Measurements from ENCODE around the gene NOA1.
"Not testable (repeated sequence)": the region's sequence is repeated elsewhere in the genome, so short reads cannot be mapped to it uniquely, and the experiment has no call there.

NOA1 gene

DNA sequence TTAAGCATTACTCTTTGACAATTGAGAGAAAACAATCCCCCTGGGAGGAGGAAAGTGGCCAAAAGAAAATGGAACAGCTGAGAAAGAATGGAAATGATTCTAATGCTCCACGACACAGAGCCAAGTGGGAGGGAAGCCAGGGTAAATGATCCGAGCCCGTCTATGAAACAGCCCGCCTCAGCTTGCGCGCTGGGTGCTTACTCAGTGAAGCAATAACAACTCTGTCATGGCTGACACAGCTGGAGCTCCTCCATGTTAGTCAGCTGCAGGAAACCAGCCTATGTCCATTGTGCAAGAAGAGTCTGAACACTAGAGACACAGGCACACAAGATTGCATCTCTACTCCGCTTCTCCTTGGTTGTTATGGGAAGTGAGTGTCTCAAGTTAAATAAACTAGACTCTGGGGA is 19.3 kb downstream of the NOA1 start:
- DNase-seq (ENCODE audit: low read depth), result peak; percentile 99

DNA sequence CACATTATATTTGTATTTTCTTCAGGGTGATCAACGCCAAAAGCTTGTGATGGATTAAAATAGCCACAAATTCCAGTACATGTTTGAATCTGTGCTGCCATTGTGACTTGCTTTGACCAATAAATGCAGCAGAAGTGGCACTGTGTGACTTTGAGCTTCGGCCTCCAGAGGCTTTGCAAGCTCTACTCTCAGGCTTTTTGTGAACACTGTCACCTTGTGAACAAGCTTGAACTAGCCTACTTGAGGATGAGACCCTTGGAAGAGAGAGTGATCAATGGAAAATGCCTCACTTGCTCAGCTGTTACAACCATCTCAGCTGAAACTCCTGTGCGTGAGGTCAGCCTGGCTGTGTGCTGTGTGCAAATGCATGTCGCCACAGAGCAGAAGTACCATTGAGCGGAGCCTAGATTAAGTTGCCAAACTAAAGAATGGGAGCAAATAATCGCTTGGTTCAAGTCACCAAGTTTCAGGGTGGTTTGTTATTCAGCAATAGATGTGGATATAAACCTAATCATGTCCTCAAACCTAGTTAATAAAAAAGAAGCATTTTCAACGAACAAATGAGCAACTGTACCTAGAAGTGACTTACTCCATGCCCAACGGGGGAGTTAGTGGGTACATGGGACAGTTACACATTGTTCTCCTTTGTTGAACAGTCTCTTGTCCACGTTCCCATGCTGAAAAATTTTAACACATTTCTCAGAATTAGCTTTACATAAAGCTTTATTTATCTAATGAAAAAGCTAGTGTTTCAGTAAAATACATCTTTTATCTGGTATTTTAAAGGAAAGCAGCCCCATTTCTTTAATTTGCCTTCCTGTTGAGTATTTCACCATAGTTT is 23.5 kb downstream of the NOA1 start:
- DNase-seq (ENCODE audit: low read depth), result no peak

DNA sequence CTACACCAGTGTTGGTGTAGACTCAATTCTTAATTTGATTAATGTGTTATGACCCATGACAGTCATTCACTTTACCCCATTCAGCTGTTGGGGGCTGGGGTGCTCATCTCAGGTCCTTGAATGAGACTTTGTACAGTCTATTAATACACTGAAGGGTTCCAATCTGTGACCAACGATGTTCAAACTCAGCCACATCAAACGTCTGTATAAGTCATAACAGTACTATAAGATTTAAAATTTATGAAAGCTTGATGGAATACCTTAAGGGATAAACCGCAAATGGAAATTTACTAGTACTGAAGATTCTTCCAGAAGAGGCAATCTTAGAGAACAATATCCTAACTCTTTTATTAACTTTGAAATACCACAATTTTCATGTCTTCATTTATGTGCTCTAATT is 36.0 kb downstream of the NOA1 start:
- DNase-seq (ENCODE audit: low read depth), result no peak

DNA sequence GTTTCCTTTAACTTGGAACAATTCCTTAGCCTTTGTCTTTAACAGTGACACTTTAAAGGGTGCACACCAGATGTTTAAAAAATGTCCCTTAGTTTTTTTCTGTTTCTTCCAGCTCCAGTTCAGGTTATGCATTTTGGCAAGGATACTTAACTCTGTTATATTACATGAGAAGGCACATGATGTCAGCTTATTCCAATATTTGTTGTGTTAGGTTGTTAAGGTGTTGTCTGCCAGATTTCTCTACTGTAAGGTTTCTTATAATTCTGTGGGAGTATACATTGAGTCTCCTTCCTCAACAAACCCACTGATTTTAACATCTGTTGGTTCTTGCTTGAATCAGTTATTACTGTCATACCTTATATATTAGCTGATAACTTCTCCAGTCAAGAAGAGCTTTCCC is 36.4 kb downstream of the NOA1 start:
- no peak for DNase-seq (ENCODE audit: low read depth)

DNA sequence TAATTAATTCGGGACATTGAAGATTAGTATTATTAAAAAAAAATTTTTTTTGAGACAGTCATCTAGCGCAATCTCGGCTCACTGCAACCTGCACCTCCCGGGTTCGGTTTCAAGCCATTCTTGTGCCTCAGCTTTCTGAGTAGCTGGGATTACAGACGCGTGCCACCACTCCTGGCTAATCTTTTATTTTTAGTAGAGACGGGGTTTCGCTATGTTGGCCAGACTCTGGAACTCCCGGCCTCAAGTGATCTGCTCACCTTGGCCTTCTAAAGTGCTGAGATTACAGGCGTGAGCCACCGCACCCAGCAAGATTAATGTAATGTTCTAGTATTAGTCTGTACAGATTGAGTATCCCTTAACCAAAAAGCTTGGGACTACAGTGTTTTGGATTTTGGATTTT is 37.0 kb downstream of the NOA1 start:
- DNase-seq (ENCODE audit: low read depth), result no peak

DNA sequence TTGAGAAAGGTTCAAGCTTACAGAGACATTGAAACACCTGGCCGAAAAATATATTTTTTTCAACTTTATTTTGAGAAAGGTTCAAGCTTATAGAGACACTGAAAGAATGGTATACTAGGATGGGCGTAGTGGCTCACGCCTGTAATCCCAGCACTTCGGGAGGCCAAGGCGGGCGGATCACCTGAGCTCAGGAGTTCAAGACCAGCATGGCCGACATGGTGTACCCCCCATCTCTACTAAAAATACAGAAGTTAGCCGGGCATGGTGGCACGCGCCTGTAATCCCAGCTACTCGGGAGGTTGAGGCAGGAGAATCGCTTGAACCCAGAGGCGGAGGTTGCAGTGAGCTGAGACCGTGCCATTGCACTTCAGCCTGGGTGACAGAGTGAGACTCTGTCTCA is 37.6 kb downstream of the NOA1 start:
- DNase-seq (ENCODE audit: low read depth), result not testable (repeated sequence)

DNA sequence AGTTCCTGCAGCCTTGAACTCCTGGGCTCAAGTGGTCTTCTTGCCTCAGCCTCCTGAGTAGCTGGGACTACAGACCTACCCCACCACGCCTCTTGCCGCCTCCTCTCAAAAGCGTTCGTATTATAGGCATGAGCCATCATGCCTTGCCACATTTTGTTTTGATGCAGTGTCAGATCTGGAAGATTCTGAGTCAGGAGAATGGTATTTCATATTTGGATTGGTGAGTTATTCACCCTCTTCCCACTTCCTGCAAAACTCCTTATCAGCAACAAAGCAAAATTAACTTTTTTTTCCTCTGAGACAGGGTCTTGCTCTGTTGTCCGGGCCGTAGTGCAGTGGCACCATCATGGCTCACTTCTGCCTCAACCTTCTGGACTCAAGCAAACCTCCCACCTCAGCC is 40.1 kb downstream of the NOA1 start:
- peak; percentile 91 for DNase-seq (ENCODE audit: low read depth)

DNA sequence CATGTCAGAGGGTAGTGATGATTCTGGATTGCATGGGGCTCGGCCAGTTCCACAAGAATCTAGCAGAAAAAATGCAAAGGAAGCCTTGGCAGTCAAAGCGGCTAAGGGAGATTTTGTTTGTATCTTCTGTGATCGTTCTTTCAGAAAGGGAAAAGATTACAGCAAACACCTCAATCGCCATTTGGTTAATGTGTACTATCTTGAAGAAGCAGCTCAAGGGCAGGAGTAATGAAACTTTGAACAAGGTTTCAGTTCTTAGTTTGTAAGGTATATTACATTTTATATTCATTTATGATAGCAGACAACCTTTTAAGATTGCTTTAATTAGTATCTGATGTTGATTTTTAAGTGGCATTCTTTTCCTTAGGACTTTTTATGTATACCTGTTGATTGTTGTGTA is 45.5 kb downstream of the NOA1 start:
- DNase-seq (ENCODE audit: low read depth), result no peak

DNA sequence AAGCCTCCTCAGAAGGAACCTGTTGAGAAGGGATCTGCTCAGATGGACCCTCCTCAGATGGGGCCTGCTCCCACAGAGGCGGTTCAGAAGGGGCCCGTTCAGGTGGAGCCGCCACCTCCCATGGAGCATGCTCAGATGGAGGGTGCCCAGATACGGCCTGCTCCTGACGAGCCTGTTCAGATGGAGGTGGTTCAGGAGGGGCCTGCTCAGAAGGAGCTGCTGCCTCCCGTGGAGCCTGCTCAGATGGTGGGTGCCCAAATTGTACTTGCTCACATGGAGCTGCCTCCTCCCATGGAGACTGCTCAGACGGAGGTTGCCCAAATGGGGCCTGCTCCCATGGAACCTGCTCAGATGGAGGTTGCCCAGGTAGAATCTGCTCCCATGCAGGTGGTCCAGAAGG is 46.8 kb downstream of the NOA1 start:
- DNase-seq (ENCODE audit: low read depth), result no peak

DNA sequence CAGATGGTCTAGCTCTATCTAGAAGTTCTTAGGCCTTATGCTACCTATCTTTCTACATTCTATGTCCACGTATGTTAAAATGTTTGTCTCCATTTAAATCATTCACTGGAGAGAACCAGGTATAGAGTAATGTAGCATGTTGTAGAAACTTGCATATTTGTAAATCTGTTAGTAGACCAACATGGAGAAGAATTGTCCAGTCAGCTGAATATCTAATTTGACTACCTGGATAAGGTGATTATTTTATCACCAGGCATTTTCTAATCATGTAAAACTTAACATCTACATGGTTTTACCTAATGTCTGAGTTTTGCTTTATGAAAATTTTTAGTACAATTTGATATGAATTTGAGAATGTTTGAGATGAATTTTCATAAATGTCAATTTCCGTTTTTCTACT is 50.2 kb downstream of the NOA1 start:
- DNase-seq (ENCODE audit: low read depth), result no peak

DNA sequence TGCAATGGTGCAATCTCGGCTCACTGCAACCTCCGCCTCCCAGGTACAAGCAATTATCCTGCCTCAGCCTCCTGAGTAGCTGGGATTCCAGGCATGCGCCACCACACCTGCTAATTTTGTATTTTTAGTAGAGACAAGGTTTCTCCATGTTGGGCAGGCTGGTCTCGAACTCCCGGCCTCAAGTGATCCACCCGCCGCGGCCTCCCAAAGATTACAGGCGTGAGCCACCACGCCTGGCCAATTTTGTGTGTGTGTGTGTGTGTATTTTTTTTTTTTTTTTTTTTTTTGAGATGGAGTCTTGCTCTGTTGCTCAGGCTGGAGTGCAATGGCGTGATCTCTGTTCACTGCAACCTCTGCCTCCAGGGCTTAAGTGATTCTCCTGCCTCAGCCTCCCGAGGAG is 62.4 kb downstream of the NOA1 start:
- not testable (repeated sequence) for DNase-seq (ENCODE audit: low read depth)

DNA sequence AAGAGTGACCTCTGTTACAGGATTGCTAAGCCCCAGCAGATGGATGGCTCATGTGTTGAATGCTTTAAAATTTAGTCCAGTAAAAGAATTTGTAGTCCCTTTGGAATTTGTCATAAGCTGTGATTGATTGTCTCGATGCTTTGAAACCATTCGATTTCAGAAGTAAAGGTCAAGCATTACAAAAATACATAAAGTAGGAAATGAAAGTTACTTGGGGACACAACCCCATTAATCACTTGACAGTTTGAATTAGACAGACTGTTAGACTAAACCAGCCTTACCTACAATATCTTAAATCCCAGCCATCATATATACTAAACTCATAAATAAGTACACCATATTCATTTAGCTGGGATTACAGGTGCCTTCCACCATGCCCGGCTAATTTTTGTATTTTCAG is 63.1 kb downstream of the NOA1 start:
- DNase-seq (ENCODE audit: low read depth), result no peak

All from iris pigment epithelial cell (primary cell).